ENCODE measurements around the gene TBC1D9B. TPM values are rescaled to one million over a fixed set of nuclear protein-coding genes. Genes with fewer than 3 reads are reported as not detected.
A peak's percentile ranks its signal among the peaks of the same experiment; 100 is the strongest.

TBC1D9B gene
- total and polyA plus RNA-seq, 2 of the 13 experiments (the other 11 are each of a cell fraction or from before 2014, with no cell fraction given): 35.0 to 50.0 TPM

DNA sequence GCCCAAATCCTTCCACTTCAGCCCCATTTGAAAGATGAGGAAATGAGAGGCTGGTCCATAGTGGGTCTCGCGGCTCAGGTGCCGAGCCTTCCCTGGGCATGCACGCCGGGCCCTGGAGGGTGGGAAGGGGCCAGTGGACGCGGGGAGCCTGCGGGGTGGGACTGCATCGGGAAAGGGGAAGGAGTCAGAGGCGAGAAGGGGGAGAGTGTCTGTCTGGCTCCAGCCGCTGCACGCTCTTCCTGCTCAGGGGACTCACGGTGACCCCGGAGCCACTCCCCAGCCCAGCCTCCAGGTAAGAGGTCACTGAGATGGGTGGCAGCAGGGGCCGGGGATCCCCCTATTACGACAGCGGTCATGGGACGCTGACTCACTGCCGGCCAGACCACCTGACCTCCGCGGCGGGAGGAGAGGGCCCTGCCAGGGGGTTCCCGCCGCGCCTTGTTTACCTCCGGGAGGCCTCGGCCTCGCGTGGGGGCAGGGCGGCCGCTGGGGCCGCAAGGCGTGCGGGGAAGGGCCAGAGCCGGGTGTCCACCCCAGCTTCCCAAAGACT lies 88.9 kb downstream of the TBC1D9B start (continued):
- TF ChIP-seq, protein P1, sequence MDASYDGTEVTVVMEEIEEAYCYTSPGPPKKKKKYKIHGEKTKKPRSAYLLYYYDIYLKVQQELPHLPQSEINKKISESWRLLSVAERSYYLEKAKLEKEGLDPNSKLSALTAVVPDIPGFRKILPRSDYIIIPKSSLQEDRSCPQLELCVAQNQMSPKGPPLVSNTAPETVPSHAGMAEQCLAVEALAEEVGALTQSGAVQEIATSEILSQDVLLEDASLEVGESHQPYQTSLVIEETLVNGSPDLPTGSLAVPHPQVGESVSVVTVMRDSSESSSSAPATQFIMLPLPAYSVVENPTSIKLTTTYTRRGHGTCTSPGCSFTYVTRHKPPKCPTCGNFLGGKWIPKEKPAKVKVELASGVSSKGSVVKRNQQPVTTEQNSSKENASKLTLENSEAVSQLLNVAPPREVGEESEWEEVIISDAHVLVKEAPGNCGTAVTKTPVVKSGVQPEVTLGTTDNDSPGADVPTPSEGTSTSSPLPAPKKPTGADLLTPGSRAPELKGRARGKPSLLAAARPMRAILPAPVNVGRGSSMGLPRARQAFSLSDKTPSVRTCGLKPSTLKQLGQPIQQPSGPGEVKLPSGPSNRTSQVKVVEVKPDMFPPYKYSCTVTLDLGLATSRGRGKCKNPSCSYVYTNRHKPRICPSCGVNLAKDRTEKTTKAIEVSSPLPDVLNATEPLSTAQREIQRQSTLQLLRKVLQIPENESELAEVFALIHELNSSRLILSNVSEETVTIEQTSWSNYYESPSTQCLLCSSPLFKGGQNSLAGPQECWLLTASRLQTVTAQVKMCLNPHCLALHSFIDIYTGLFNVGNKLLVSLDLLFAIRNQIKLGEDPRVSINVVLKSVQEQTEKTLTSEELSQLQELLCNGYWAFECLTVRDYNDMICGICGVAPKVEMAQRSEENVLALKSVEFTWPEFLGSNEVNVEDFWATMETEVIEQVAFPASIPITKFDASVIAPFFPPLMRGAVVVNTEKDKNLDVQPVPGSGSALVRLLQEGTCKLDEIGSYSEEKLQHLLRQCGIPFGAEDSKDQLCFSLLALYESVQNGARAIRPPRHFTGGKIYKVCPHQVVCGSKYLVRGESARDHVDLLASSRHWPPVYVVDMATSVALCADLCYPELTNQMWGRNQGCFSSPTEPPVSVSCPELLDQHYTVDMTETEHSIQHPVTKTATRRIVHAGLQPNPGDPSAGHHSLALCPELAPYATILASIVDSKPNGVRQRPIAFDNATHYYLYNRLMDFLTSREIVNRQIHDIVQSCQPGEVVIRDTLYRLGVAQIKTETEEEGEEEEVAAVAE (CRISPR knock-in tag; IDR thresholded peaks at IDR 0.05; ENCODE audit: borderline replicate concordance): no peak; the same call in none of the 2 replicates
- TF ChIP-seq HMG20A (CRISPR knock-in tag; IDR thresholded peaks at IDR 0.05; ENCODE audit: borderline replicate concordance) (peak; percentile 28; the same call in 1 of the 2 replicates), GLI4 (CRISPR knock-in tag; IDR thresholded peaks at IDR 0.05; ENCODE audit: borderline replicate concordance) (no peak), PRDM10 (CRISPR knock-in tag; IDR thresholded peaks at IDR 0.05; ENCODE audit: low read depth) (peak; percentile 94), MAFG (CRISPR knock-in tag; IDR thresholded peaks at IDR 0.05) (peak; percentile 90; the same call in 1 of the 2 replicates), ZNF605 (CRISPR knock-in tag; IDR thresholded peaks at IDR 0.05) (peak; percentile 80), TOE1 (CRISPR knock-in tag; IDR thresholded peaks at IDR 0.05) (no peak), ZNF547 (CRISPR knock-in tag; IDR thresholded peaks at IDR 0.05) (no peak; the same call in none of the 2 replicates), FOXJ3 (CRISPR knock-in tag; IDR thresholded peaks at IDR 0.05; ENCODE audit: borderline replicate concordance) (peak; percentile 89), MLXIP (CRISPR knock-in tag; IDR thresholded peaks at IDR 0.05; ENCODE audit: borderline replicate concordance) (no peak)
- TF ChIP-seq, protein P2, sequence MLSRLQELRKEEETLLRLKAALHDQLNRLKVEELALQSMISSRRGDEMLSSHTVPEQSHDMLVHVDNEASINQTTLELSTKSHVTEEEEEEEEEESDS (CRISPR knock-in tag; IDR thresholded peaks at IDR 0.05; ENCODE audit: borderline replicate concordance): no peak
- TF ChIP-seq, protein P3, sequence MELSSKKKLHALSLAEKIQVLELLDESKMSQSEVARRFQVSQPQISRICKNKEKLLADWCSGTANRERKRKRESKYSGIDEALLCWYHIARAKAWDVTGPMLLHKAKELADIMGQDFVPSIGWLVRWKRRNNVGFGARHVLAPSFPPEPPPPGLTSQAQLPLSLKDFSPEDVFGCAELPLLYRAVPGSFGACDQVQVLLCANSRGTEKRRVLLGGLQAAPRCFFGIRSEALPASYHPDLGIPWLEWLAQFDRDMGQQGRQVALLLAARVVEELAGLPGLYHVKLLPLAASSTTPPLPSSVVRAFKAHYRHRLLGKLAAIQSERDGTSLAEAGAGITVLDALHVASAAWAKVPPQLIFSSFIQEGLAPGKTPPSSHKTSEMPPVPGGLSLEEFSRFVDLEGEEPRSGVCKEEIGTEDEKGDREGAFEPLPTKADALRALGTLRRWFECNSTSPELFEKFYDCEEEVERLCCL (CRISPR knock-in tag; IDR thresholded peaks at IDR 0.05; ENCODE audit: borderline replicate concordance): 0 out of 2 replicates have a peak, but pooled peaks have one; percentile 9

Data from HepG2 (cell line).